Neural crest cell (in vitro differentiated cells): ENCODE measurements around the gene SLC2A3. TPM values are rescaled to one million over a fixed set of nuclear protein-coding genes. Genes with fewer than 3 reads are reported as not detected.
A peak's percentile ranks its signal among the peaks of the same experiment; 100 is the strongest.
"Not testable (repeated sequence)": the region's sequence is repeated elsewhere in the genome, so short reads cannot be mapped to it uniquely, and the experiment has no call there.

Experiments used
- DNase-seq: peaks from one replicate; pipeline ENCODE4 v3.0.0; 2021; ENCODE audit warnings: low read depth, mixed read lengths, low spot score
- H3K27ac Mint-ChIP-seq: one replicate; pipeline ENCODE4 v1.8.0; 2021; ENCODE audit warnings: mild to moderate bottlenecking, mixed read lengths; ENCODE audit not compliant: unreplicated experiment
- H3K27me3 Mint-ChIP-seq: 2 replicates; pipeline ENCODE4 v1.8.0; 2021; ENCODE audit warnings: low read depth, mild to moderate bottlenecking, mixed read lengths
- H3K36me3 Mint-ChIP-seq: 2 replicates; pipeline ENCODE4 v1.8.0; 2021; ENCODE audit warnings: low read depth, mild to moderate bottlenecking, mixed read lengths
- H3K4me1 Mint-ChIP-seq: 2 replicates; pipeline ENCODE4 v1.8.0; 2021; ENCODE audit warnings: mixed read lengths
- H3K4me3 Mint-ChIP-seq: one replicate; pipeline ENCODE4 v1.8.0; 2021; ENCODE audit warnings: mild to moderate bottlenecking, mixed read lengths
- H3K9me3 Mint-ChIP-seq: 2 replicates; pipeline ENCODE4 v1.8.0; 2021; ENCODE audit warnings: mixed read lengths
- long read RNA-seq: library from polyadenylated mRNA; unstranded; transcript quantifications from one replicate; pipeline ENCODE4 v2.0.0, GENCODE V29; 2020
- total RNA-seq: library from RNA; stranded (reverse); gene quantifications from 2 replicates; pipeline ENCODE4 v1.2.1, GENCODE V29; 2021
- TF ChIP-seq, protein P1 (sequence below): fragments of 200-600 bp; sonication (generic); conservative IDR thresholded peaks from 2 replicates; pipeline ENCODE4 v1.5.0; 2021; ENCODE audit warnings: antibody characterized with exemption, mild to moderate bottlenecking

Gene SLC2A3
- 50.6 and 52.2 TPM in 2 replicates for total RNA-seq
- long read RNA-seq, partial matches to known transcripts: 11 of 28 reads
- long read RNA-seq, other reads (novel, unspliced or antisense): 11 of 28 reads

DNA sequence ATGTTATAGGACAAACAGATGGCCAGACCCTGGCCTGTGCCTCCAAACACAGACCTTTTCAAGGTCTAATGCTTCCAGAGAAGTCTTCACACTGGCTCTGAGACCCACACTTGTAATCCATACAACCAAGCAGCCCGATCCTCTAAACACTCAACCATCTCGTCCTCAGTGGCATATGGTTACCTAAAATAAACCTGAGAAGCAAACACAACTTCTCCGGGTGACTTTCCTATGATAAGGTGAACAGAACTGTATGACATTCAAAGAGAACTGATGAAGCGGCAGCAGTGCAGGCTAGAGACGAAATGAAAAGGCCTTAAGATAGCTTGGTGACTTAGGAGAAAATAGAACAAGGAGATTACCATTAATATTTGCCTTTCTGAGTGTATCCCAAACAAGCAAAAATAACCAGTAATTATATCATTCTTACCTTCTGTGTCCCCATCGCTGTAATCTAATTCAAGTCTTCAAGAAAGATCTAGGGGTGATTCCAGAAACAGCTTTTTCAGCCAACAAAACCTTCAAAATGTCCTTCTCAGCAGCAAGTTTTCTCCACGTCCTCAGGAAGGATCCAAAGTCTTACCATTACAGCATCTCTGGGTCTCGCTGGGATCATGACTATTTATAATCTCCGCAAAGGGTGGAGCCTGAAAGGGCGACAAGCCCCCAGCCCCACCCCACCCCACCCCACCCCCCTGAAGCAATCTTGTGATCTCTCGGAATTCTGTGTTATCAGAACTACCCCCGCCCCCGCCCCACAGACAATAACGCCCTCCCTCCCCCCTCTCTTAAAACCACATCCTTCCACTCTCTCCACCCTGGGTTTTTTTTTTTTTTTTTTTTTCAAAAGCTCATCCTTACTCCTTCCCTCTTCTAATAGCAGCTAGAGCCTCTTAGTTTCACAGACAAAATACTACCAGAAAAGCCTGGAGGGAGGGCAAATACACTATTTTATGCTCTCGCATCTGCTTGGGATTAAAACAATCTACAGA lies at the start of gene SLC2A3:
Gene SLC2A3 (minus strand): TSS at position 598 of the 992 bp plus-strand sequence. CDS start 153 bp downstream, at position 445.
- H3K4me3 Mint-ChIP-seq: no peak within 1 kb of the TSS
- TF ChIP-seq, protein P1, sequence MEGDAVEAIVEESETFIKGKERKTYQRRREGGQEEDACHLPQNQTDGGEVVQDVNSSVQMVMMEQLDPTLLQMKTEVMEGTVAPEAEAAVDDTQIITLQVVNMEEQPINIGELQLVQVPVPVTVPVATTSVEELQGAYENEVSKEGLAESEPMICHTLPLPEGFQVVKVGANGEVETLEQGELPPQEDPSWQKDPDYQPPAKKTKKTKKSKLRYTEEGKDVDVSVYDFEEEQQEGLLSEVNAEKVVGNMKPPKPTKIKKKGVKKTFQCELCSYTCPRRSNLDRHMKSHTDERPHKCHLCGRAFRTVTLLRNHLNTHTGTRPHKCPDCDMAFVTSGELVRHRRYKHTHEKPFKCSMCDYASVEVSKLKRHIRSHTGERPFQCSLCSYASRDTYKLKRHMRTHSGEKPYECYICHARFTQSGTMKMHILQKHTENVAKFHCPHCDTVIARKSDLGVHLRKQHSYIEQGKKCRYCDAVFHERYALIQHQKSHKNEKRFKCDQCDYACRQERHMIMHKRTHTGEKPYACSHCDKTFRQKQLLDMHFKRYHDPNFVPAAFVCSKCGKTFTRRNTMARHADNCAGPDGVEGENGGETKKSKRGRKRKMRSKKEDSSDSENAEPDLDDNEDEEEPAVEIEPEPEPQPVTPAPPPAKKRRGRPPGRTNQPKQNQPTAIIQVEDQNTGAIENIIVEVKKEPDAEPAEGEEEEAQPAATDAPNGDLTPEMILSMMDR: no peak
- peaks cover 2% of the 10 kb centered on the region for H3K36me3 Mint-ChIP-seq
- H3K27me3 Mint-ChIP-seq: no peaks in the 10 kb centered on the region
- DNase-seq: peak; percentile 43
- H3K9me3 Mint-ChIP-seq: no peaks in the 10 kb centered on the region
- no peak within 1 kb of the TSS for H3K27ac Mint-ChIP-seq
- H3K4me1 Mint-ChIP-seq: peaks cover 8% of the 10 kb centered on the region

GRCh38 chr12:7984900-7985299 lies 48.9 kb upstream of the SLC2A3 start:
- H3K27ac Mint-ChIP-seq: no peak overlapping the region
- no peak for DNase-seq
- H3K9me3 Mint-ChIP-seq: no peaks in the 10 kb centered on the region
- H3K36me3 Mint-ChIP-seq: no peaks in the 10 kb centered on the region
- H3K4me1 Mint-ChIP-seq: peaks cover 6% of the 10 kb centered on the region
- H3K4me3 Mint-ChIP-seq: no peak overlapping the region
- TF ChIP-seq, protein P1: no peak
- H3K27me3 Mint-ChIP-seq: no peaks in the 10 kb centered on the region

- H3K27me3 Mint-ChIP-seq, H3K4me3 Mint-ChIP-seq, H3K4me1 Mint-ChIP-seq, H3K9me3 Mint-ChIP-seq, H3K36me3 Mint-ChIP-seq, H3K27ac Mint-ChIP-seq, DNase-seq: not testable (repeated sequence)
Observed at GRCh38 chr12:7983460-7983859, 47.5 kb upstream of the SLC2A3 start.

DNA sequence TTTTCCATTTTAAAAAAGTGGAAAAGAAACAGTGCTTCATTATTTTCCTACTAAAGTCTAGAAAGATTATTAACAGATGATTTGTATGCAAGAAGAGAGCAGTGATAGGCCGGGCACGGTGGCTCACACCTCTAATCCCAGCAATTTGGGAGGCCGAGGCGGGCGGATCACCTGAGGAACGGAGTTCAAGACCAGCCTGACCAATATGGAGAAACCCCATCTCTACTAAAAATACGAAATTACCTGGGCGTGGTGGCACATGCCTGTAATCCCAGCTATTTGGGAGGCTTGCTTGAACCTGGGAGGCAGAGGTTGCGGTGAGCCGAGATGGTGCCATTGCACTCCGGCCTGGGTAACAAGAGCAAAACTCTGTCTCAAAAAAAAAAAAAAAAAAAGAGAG lies 47.0 kb upstream of the SLC2A3 start:
- not testable (repeated sequence) for H3K27ac Mint-ChIP-seq, H3K4me1 Mint-ChIP-seq, H3K27me3 Mint-ChIP-seq

DNA sequence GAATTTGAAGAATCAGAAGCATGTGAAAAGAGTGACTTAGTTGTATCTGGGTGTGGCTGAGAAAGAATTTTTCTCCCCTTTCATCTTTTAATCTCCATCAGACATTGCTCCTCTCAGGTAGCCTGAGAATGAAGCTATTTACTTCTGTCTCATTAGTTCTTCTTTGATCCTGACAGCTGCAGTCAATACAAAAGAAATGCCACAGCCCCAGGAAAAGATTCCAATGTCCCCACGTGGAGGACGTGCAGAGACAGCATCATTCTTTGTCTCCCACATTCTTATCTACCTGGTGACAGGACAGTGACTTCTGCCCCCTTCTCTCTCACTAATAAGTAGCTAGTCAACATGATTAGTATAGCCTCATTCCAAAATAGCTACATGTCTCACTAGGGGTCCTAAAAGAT lies 46.3 kb upstream of the SLC2A3 start:
- not testable (repeated sequence) for H3K27ac Mint-ChIP-seq, H3K9me3 Mint-ChIP-seq, H3K36me3 Mint-ChIP-seq, H3K27me3 Mint-ChIP-seq, DNase-seq, H3K4me3 Mint-ChIP-seq
- peaks cover 10% of the 10 kb centered on the region for H3K4me1 Mint-ChIP-seq

More for the DNA sequence above, 47.0 kb upstream of the SLC2A3 start:
- not testable (repeated sequence) for H3K36me3 Mint-ChIP-seq, DNase-seq, H3K4me3 Mint-ChIP-seq, H3K9me3 Mint-ChIP-seq

GRCh38 chr12:7981446-7981845 lies 45.5 kb upstream of the SLC2A3 start:
- no peaks in the 10 kb centered on the region for H3K9me3 Mint-ChIP-seq
- no peak overlapping the region for H3K27ac Mint-ChIP-seq
- peaks cover 19% of the 10 kb centered on the region for H3K4me1 Mint-ChIP-seq
- no peaks in the 10 kb centered on the region for H3K36me3 Mint-ChIP-seq
- TF ChIP-seq, protein P1: no peak
- H3K4me3 Mint-ChIP-seq: no peak overlapping the region
- no peak for DNase-seq
- no peaks in the 10 kb centered on the region for H3K27me3 Mint-ChIP-seq

DNA sequence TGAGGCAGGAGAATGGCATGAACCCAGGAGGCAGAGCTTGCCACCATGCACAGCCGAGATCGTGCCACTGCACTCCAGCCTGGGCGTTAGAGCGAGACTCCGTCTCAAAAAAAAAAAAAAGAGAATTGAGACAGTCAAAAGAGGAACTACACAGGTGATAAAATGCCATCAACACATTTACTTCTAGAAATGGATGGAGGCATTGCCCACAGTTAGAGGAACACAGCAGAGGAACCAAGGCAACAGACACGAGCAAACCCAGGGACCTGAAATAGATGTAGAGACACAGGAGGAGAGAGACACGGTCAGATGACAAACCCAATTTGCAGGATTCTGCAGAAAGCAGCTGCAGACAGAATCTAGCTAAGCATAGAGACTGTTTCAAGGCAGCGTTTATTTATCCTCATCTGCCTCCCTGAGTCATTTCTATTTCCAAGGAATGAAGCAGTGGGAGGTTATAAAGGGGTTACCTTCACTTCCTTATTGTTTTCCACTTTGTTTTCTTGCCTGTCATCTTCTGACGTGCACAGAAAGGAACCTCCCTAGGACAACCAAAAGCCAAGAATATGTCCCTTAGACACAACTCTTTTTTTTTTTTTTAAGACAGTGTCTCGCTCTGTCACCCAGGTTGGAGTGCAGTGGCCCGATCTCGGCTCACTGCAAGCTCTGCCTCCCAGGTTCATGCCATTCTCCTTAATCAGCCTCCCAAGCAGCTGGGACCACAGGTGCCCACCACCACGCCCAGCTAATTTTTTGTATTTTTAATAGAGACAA lies 41.6 kb upstream of the SLC2A3 start:
- H3K27me3 Mint-ChIP-seq, H3K36me3 Mint-ChIP-seq, H3K4me3 Mint-ChIP-seq, H3K27ac Mint-ChIP-seq, DNase-seq, H3K9me3 Mint-ChIP-seq: not testable (repeated sequence)
- H3K4me1 Mint-ChIP-seq: peaks cover 29% of the 10 kb centered on the region
